ENCODE data around the gene VILL.

VILL gene

DNA sequence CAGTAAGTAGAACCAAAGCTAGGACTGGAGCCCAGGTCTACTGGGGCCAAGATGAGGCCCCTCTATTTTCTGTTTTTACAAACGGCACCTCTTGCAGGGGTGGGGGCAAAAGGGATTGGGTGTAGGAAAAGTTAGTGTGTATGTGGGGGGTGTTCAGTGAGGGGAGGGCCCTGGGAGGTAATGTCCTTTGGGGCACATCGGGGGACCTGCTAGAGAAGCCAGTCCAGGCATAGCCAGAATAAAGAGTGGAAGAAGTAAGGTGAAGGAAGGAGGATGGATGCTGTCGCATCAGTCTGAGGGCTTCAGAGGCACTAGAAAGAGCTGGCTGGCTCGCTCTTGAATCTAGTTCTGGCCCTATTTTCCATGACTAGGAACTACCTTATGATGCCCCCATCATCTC is 36.3 kb downstream of the VILL start:
- no peak for TF ChIP-seq CTCF (IDR thresholded peaks at IDR 0.05; ENCODE audit: low read depth, low read length)
- DNase-seq (ENCODE audit: extremely low read depth, low read depth), result no peak

GRCh38 chr3:38027466-38028465 is 37.2 kb downstream of the VILL start:
- no peak for DNase-seq (ENCODE audit: extremely low read depth, low read depth)
- TF ChIP-seq CTCF (IDR thresholded peaks at IDR 0.05; ENCODE audit: low read depth, low read length), result no peak

- DNase-seq (ENCODE audit: extremely low read depth, low read depth), result no peak
- TF ChIP-seq CTCF (IDR thresholded peaks at IDR 0.05; ENCODE audit: low read depth, low read length), result no peak
Observed at GRCh38 chr3:38028621-38029361, 38.2 kb downstream of the VILL start.

DNA sequence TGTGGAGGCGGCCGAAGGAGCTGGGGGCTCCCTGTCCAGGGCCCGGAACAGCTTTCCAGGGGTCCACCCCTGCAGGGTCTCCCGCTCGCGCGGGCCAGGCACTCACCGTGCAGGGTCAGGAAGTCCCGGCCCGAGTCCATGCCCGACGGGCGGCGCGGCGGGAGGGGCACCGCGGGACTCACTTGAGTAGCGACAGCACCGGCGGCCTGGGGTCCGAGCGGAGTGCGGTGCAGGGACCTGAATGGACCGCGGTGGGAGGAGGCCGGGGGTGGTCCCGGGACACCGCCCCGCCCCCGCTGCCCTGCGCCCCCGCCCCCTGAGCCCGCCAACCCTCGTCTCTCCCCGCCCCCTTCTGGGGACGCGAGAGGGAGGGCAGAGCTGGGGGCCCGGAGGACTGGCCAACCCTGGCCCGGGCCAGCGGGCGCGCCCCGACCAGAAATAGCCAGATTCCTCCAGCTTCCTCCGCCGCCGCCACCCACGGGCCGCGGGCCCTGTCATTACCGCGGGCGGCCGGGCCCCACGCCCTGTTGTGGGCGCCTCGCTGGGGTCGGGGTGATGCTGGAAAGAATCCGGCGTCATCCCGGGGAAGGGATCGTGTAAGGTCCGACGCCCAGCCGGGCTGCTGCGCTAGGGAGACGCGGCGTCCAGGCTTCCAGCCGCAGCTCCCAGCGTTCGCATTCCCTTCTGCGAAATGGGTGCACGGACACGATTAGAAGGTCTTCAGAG is 39.0 kb downstream of the VILL start, which contains the start of gene PLCD1:
TSS of gene PLCD1 (minus strand) at position 243 of the 726 bp plus-strand sequence. CDS start at position 140, 103 bp downstream.
- DNase-seq (ENCODE audit: extremely low read depth, low read depth), result peak; percentile 42

GRCh38 chr3:38030126-38031021 is 39.8 kb downstream of the VILL start:
- DNase-seq (ENCODE audit: extremely low read depth, low read depth), result no peak
- TF ChIP-seq CTCF (IDR thresholded peaks at IDR 0.05; ENCODE audit: low read depth, low read length), result no peak

More for the DNA sequence above, 39.0 kb downstream of the VILL start, which contains the start of gene PLCD1:
- TF ChIP-seq CTCF (IDR thresholded peaks at IDR 0.05; ENCODE audit: low read depth, low read length), result no peak

Data from AG09319 (cell line).